HG03066 (cell line): ENCODE results near the gene APOC4.
"Not testable (repeated sequence)": the region's sequence is repeated elsewhere in the genome, so short reads cannot be mapped to it uniquely, and the experiment has no call there.

ENCODE experiments used
- ATAC-seq: cut with Tn5 transposase; IDR thresholded peaks from one replicate; pipeline ENCODE4 v1.9.1; 2021; ENCODE audit warnings: low read depth; ENCODE audit not compliant: unreplicated experiment

Gene APOC4

DNA sequence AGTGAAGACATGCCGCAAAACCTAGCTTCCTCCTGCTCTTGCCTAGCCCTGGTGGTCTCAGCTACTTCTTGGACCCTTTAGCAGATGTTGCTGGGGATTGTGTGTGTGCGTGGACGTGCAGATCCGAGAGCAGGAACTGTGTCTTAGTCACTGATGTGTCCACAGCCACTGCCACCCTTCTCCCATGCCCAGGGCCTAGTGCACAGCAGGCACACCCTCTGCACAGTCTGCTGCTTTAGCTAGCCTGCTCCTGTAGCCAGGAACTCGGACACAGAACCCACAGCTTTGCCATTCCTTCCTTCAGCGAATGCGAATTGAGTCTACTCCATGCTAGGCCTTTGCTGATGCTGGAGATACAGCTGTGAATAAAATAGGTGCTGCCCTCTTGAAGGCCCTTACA, 15.5 kb downstream of the APOC4 start:
- no peak for ATAC-seq

GRCh38 chr19:44958090-44958489, 16.1 kb downstream of the APOC4 start:
- no peak for ATAC-seq

DNA sequence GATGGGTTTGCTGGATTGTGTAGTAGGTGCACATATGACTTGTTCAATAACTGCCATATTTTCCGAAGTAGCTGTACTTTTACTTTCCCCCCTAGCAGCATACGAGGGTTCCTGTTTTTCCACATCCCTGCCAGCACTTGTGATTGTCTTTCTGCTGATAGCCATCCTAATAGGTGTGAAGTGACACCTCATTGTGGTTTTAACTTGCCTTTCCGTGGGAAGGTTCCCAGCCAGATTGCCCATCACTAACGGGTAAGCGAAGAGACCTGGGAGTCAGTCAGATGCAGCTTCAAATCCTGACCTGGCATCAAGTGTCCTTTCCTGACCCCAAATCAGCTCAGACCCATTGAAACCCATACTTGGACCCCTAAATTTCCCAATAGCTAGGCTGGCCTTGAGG, 17.7 kb downstream of the APOC4 start:
- ATAC-seq: no peak

DNA sequence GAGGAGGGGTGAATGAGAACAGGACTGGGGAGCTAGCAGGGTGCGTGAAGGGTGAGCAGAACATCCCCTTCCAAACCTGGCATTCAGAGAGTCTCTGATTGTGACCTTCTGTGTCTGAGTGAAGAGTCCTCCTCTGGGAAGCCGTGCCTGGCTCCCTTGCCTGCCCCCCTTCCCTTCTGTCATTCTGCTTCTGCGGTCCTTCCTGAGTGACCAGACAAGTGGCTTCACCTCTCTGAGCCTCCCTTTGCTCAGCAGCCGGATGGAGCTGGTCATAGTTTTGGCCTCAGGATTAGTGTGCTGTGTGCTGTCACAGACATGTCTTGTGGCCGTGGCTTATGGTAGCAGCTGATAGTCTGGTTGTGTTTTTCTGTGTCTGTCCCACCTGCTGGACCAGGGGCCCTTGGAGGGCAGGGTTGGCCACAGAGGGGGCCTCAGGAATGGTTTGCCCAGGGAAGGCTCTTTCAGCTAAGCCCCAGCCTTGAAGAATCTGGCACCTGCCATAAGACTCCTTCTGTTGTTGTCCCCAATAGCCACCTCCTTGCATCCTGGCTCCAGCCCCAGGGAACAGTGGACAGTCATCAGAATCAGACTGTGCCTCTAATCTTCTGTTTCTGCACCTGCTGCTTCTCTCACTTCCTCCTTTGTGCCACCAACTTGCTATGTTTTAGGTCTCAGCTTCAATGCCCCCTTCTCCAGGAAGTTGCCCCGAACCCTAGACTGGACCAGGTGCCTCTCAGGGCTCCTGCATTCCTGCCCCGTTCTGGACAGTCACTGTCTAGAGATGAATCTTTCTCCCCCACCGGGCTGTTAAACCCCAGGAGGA, 19.1 kb downstream of the APOC4 start:
- ATAC-seq: no peak

- no peak for ATAC-seq
These were observed 19.8 kb downstream of the APOC4 start for GRCh38 chr19:44961821-44962220.

DNA sequence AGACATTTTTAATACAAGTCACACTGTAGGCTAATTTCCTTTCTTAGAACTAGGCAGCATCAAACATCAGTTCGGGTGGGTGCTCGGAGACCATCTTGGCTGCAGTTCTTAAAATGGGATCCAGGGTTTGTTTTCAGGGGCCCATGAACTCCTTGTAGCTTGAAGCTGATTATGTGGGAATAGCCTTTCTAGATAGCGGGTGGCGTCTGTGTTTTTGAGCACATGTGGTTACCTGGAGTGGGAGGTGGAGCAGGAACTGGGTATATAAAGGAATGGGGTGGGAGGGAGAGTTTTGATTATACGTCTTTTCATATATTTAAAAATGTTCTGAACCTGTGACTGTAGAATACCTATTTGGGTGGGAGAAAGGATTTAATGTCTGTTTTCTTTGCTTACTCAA, 26.1 kb downstream of the APOC4 start:
- ATAC-seq: no peak

DNA sequence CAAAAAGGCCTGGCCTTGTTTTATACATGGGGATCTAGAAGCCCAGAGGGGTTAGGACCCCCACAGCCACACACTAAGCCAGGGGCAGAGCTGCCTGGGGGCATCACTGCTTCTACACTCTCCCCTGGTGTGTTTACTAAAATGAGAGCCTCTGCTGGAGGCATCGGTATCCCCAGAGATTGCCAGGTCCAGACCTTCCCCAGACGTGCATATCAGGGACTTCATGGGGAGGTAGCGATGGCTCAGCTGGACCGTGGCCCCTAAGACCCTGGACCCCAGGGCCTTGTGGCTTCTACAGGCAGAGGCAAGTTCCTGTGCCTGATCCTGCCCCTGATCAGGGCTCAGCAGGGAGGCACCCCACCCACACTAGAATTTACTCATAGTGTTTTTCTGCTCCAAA, 26.6 kb downstream of the APOC4 start:
- ATAC-seq: no peak

- ATAC-seq: no peak
These were observed 27.4 kb downstream of the APOC4 start for GRCh38 chr19:44969437-44969836.

DNA sequence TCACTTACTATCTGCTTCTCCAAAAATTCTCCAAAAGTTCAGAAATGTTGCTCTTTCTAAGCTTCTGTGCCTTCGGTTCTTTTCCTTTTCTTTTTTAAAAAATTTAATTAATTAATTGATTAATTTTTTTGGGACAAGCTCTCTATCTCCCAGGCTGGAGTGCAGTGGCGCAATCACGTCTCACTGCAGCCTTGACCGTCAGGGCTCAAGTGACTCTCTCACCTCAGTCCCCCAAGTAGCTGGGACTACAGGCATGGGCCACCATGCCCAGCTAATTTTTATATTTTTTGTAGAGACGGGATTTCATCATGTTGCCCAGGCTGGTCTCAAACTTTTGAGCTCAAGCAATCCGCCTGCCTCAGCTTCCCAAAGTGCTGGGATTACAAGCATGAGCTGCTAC, 29.4 kb downstream of the APOC4 start:
- ATAC-seq: not testable (repeated sequence)

- ATAC-seq: no peak
These were observed 30.8 kb downstream of the APOC4 start for GRCh38 chr19:44972802-44973201.

GRCh38 chr19:44973982-44974735, 32.1 kb downstream of the APOC4 start:
- no peak for ATAC-seq

DNA sequence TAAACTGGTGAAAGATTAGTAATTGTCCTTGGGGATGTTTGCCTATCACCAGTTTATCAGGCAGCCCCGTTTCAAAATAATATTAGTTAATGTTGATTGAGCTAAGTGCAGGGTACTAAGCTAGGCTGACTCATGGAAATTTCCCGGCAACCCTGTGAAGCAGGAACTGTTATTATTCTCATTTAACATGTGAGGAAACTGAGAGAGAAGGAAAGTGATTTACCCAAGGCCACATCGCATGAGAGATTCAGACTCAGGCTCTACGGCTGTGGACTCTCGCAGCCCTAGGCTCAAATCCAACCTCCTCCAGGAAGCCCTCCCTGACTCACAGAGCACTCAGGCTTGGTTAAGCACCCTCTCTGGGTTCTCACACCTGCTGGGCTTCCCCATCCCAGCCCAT, 32.8 kb downstream of the APOC4 start:
- ATAC-seq: no peak

- ATAC-seq: no peak
These were observed 33.4 kb downstream of the APOC4 start for GRCh38 chr19:44975444-44975843.

DNA sequence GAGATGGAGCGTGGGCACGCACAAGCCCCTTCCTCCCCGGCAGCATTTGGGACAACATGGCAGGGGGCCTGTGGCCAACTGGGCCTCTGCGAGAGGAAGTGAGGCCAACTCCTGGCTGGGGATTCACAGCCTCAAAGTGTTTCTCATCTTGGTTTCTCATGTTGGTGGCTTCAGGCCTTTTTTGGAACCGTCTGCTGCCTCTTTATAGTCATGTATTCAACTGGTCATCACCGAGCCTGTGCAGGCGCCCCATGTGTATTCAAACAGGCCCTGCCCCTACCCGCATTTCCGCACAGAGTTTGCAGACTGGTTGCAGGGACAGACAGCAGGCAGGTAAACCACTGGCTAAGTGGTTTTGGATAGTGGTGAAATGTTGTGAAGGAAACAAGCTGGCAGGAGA, 42.0 kb downstream of the APOC4 start:
- no peak for ATAC-seq

- no peak for ATAC-seq
These were observed 43.4 kb downstream of the APOC4 start for GRCh38 chr19:44985445-44985844.

DNA sequence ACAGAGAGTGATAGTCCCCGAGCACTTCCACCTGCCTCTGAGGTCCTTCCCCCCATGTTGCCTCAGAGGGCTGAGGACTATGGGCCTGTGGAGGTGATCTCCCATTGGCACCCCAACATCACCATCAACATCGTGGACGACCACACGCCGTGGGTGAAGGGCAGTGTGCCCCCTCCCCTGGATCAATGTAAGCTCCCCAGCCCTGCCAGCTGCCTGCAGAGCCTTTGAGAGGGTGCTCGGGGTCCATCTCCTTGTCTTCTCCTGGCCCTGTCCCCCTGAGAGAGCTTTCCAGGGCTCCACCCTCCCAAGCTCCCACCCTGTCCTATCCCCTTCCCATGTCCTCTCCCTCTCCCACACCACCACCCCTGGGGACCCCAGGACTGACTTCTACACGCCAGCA, 44.4 kb downstream of the APOC4 start:
- ATAC-seq: no peak

DNA sequence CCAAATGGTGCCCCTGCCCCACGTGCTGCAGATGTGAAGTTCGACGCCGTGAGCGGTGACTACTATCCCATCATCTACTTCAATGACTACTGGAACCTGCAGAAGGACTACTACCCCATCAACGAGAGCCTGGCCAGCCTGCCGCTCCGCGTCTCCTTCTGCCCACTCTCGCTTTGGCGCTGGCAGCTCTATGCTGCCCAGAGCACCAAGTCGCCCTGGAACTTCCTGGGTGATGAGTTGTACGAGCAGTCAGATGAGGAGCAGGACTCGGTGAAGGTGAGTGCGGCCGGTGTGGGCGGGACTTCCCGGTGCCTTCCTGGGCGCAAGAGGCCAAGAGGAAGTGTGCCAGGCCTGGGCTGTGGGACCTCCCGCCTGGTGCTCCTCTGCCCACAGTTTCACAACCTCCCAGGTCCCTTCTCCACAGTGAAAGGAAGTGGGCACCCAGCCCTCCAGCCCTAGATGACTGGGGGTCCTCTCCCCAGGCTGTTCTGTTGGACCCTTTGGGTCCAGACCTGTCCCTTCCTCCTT, 45.2 kb downstream of the APOC4 start:
- no peak for ATAC-seq

DNA sequence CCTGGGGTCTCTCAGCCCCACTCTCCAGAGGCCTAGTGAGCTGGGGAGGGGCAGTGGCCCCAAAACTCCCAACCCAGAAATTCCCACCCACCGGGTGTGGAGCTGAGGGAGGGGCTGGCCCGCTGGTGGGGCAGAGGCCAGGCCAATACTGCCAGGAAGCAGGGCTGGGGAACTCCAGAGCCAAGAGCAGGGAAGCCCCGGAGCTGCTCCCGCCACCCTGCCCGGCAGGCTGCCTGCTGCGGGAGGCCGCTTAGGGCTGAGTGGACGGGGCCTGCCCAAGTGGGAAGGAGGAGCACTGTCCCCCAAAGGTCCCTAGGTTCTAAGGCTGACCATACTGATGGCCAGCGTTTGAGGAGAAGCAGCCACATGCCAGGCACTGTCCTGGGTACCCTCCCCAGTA, 46.2 kb downstream of the APOC4 start:
- ATAC-seq: no peak

DNA sequence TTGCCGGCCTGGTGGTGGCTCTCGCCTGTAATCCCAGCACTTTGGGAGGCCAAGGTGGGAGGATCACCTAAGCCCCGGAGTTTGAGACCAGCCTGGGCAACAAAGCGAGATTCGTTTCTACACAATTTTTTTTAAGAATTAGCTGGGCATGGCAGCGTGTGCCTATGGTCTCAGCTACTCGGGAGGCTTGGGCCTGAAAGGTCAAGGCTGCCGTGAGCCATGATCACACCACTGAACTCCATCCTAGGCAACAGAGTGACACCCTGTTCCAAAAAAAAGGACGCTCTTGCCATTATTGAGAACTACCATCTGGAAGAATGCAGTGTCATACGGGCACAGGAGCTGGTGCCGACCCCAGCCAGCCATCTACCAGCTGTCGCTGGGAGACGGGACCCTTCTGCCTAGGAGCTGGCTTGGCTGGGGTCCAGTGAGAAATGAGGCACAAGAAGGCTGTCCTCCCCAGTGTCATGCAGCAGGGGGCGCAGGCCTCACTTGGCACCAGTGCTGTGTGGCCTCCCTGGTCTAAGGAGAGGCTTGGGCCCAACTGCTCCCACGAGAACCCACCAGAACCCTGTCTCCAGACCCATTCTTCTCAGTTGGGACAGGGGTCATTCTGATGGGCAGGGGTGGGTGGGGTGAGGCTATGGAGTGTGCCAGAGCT, 47.0 kb downstream of the APOC4 start:
- no peak for ATAC-seq

GRCh38 chr19:44990459-44990858, 48.4 kb downstream of the APOC4 start:
- ATAC-seq: no peak

DNA sequence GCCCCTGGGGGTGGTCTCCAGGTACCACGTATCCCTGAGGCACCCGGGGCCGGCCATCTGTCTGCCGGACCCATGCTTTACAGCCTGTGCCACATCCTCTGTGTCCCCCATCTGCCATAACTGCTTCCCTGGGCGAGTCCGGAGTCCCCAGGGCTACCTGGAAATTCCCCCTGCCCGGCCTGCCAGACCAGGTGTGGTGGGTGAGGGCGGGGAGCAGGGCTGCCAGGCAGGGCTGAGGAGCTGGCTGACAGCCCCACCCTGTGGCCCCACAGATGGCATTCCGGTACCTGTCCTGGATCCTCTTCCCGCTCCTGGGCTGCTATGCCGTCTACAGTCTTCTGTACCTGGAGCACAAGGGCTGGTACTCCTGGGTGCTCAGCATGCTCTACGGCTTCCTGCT, 48.9 kb downstream of the APOC4 start:
- ATAC-seq: no peak
